NCI-H1436 treated with DMSO at 0.1 percent for 48 hours (cell line): Measurements from ENCODE around the gene SLC39A3.

Source experiments
- DNase-seq: peaks from one replicate; lab custom pipeline; 2025; lab: John Stamatoyannopoulos, UW

SLC39A3 gene

DNA sequence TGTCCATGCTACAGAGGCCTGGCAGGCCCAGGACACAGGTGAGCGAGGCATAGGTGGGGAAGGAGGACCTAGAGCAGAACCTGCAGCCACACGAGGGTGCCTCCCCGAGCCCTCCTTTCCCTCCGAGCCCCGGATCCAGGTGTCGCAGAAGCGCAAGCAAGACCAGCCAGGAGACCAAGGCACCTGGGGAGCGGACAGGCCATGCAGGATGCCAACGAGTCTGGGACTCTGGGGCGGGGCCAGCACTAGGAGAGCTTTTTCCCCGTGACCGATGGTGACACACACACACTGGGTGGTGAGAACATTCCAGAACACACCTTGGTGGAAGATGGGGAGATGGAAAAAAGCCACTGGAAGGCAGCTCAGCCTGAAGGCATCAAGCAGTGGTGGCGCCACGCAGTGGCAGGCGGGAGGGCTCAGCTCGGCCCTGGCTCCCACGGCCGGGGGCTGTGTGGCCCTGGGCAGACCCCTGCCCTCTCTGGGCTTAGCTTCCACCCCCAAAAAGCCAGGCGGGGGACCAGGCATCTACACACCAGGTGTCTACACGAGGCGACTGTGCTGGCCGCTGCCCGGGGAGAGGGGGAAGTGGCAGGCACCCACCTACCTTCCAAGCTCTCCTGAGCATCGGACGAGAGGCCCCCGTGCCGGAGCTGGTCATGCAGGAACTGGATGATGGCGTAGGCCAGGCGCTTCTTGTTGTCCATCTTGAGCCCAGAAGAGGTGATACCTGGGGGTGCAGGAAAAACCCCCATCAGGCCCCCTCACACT, 28.7 kb upstream of the SLC39A3 start:
- DNase-seq = no peak

- no peak for DNase-seq
Measured at GRCh38 chr19:2767688-2768087, 27.9 kb upstream of the SLC39A3 start.

DNA sequence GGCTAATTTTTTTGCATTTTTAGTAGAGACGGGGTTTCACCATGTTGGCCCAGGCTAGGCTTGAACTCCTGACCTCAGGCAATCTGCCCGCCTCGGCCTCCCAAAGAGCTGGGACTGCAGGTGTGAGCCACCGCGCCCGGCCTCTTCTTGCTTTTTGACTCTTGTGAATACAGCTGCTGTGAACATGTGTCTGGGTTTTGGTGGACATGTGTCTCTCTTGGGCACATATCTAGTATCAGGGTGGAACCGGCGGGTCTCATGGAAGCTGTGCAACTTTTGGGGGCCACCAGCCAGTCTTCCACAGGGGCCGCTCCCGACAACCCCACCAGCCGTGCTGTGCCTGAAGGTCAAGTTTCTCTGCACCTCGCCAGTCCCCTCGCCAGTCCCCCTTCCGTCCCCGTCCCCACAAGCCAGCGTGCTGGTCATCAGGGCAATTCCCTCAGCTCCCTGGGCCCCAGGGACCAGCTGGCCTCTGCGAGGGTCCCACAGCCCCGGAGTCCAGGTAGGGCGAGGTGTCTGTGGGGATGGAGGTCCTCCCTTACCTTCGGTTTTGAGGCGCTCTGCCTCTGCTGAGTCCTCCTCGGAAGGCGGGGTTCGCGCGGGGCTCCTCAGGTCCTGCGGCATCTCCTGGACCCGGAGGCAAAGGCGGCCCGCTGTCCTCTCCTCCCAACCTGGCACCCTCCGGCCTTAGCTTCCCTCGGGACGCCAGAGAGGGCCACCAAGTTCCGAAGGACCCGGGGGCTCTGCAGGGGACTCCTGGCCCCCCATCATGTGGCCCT, 27.0 kb upstream of the SLC39A3 start:
- DNase-seq = no peak

- DNase-seq = no peak
Measured at GRCh38 chr19:2765376-2765775, 25.6 kb upstream of the SLC39A3 start.

DNA sequence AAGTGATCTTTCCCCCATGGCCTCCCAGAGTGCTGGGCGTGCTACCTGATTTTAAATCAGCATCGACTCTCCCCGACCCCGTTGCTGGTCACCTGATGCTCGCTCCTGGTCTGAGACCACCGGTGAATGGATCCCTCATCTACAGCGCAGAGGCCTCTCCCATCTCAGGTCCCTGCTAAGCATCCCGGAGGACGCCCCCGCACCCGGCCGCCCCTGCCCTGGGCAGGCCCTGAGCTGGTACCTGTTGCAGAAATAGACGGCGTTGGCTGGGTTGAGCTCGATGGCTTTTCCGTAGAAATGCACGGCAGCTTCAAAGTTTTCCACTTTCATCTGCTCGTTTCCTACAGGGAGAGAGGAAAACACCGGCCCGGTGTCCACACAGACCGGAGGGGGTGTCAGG, 25.1 kb upstream of the SLC39A3 start:
- DNase-seq = no peak

- DNase-seq = no peak
Measured at GRCh38 chr19:2763687-2764086, 23.9 kb upstream of the SLC39A3 start.

DNA sequence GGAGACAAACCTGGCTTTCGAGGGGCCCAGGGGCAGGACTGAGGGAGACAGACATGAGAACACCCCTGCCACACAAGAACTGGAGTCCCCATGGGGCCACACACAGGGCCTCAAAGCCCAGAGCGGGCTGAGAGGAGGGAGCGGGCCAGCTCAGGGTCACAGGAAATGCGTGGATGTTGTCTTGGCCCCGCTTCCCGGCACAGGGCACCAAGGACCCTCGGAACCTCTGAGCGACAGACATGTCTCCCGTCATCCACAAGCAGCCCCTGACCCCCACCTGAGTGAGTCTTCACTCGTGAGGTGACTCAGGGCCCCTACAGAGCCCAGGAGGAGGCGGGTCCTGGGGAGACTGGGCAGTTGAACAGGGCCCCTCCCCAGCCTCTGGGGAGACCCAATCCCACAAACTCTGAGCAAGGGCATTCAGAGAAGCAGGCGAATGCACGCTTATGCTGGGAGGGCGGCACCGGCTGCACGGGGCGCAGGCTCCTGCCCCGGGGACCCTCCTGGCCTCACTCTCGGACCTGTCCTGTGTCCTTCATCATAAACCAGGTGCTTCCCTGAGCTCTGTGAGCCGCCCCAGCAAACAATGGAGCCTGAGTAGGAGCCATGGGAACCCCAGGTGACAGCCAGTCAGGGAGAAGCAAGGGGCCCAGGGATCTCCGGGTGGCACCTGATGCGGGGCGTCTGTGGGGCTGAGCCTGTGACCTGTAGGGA, 23.1 kb upstream of the SLC39A3 start:
- no peak for DNase-seq

DNA sequence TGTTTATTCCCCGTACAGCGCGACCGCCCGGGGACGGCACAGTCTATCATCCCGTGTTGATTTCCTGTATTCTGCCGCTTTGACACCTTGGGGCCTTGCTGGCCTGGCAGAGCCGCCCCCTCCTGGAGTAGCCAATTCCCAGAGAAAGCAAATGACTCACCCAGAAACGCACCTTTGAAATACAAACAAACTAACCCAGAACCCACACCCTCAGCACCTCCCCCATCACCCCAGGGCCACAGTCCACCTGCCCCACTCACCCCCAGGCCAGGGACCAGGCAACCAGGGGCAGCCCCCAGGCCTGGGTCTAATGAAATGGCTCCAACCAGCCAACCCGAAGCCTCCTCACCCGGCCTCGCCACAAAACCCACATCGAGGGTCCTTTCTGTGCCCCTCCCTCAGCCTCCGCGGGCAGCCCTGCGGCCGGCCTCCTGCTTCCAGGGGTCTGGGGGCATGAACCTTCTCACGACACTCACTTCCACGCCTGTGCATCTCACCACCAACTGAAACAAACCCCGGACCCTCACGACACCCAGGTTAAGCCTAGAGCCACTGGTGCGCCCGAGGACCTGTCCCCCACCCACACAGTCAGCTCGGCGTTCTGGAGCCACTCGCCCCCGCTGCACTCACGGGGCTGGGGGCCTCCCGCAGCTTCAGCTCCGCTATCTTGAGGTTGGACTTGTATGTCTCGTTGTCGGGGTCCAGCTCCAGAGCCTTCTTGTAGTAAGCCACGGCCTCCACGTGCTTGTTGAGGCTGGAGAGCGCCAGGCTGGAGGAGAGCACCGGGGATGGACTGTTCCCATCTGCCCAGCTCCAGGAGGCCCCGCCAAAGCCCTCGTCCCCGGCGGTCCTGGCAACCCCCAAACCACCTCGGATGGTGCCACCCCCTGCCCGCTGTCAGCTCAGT, 22.3 kb upstream of the SLC39A3 start:
- no peak for DNase-seq

- DNase-seq = no peak
Measured at GRCh38 chr19:2761309-2761677, 21.5 kb upstream of the SLC39A3 start.

DNA sequence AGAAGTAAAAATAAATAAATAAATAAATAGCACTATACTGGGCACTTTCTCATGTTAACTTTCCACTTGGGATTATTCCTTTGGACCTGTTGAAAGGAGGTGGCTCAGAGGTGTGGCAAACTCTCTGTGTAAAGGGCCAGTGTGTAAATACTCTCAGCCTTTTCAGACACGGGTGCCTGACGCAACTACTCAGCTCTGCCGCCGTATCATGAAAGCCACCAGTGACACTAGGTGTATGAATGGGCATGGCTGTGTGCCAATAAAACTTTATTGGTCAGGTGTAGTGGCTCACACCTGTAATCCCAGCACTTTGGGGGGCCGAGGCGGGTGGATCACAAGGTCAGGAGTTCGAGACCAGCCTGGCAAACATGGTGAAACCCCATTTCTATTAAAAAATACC, 20.1 kb upstream of the SLC39A3 start:
- DNase-seq = no peak

- no peak for DNase-seq
Measured at GRCh38 chr19:2759362-2759761, 19.5 kb upstream of the SLC39A3 start.

- no peak for DNase-seq
Measured at GRCh38 chr19:2758601-2759313, 18.9 kb upstream of the SLC39A3 start.

DNA sequence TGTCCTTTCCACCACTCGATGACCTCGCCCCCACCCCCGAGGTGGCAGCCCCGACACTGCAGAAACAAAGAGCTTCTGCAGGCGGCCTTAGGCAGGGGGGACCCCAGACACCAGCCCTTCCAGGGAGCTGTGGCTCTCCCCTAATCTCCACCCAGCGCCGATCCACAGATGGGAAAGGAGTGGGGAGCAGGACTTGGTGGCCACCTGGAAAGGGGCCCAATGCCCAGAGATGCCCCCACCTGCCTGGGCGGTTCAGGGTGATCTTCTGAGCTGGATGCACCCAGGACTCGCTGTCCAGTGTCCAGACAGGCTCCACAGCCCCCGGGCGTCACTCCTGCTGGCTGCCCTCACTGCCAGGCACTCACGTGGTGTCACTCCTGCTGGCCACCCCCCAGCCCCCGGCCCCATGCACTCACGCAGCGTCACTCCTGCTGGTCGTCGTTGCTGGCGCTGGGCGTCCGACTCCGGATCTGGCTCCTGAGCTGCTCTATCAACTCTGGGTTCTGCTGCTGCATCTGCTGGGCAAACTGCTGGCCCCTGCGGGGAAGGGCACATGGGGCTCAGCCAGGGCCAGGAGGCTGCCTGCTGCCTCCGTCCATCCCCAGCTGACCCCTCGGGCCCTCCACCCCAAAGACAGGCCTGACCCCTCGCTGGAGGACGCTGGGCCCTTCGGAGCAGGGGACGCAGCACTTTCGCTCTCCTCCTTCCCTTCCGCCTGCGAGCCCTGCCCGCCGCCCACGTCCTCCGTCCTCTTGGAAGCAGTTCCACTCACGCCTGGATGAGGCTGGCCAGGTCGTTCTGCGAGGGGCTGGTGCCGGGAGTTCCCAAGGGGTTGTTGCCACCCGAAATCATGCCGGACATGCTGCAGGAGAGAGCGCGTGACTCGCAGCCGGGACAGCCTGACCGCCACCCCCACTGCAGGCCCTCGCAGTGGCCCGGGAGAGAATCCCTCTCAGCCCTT, 17.4 kb upstream of the SLC39A3 start:
- DNase-seq = no peak

DNA sequence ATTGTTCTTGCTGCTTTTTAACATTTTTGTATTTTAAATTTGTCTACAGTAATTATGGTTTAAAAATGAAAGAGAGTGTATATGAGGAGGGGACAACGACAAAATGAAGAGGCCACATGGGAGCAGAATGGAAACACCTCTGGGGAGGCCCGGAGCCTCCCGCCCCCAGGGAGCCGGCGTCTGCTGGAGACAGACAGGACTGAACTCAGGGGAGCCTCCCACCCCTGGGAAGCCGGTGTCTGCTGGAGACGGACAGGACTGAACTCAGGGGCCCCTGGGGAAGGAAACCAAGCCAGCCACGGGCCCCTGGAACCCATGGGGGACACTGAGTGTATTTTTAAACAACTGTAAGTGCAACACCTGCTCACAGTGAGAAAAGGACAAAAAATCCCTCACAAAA, 16.7 kb upstream of the SLC39A3 start:
- DNase-seq = no peak

- DNase-seq = no peak
Measured at GRCh38 chr19:2755811-2756210, 16.0 kb upstream of the SLC39A3 start.

GRCh38 chr19:2755448-2755705, 15.6 kb upstream of the SLC39A3 start:
- no peak for DNase-seq

GRCh38 chr19:2754659-2755447, 15.0 kb upstream of the SLC39A3 start:
- DNase-seq = no peak

GRCh38 chr19:2751438-2751830, 11.6 kb upstream of the SLC39A3 start:
- DNase-seq = no peak

DNA sequence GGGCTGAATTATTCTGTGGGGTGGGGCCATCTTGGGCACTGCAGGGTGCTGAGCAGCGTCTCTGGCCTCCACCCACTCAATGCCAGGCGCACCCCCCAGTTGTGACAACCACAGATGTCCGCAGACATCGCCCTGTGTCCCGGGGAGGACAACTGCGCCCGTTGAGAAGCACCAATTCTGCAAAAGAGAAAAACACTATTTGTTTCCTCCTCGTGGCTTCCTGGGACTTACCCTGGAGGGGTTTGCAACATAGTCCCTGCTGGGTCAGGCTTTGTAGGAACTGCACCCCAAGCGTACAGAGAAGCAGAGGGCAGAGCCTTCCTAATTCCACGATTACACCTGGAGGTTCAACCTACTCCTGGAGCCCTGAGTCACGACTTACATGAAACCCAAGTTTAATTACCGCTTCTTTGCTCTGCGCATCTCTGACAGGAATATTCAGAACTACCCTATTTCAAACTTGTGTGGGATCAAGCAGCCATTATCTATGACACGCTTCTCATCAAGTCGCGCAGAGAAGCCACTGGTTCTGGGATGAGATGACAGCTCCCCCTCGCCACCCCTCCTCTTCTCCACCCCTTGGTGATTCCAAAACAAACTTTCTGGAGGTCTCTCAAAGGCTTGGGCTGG, 11.1 kb upstream of the SLC39A3 start:
- DNase-seq = no peak
